Measurements from ENCODE around the gene KIRREL3.

Gene KIRREL3

DNA sequence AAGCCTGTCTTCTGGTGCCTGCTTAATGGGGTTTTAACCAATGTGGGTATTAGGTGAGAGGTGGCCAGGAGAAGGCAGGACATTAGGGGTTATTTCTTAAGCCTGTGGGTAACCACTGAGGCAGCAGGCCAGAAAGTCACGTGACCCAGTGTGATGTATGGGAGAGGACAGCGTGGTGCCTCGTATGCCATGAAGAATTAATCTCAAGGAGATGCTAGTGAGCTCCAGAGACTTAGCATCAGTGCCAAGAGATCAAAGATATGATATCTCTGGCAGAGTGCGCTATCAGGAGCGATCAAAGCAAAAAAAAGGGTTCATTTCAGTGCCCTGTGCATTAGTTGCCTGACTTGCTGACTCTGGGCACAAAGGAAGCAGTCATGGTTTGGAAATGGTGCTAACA, 275.5 kb downstream of the KIRREL3 start:
- TF ChIP-seq, protein P1, sequence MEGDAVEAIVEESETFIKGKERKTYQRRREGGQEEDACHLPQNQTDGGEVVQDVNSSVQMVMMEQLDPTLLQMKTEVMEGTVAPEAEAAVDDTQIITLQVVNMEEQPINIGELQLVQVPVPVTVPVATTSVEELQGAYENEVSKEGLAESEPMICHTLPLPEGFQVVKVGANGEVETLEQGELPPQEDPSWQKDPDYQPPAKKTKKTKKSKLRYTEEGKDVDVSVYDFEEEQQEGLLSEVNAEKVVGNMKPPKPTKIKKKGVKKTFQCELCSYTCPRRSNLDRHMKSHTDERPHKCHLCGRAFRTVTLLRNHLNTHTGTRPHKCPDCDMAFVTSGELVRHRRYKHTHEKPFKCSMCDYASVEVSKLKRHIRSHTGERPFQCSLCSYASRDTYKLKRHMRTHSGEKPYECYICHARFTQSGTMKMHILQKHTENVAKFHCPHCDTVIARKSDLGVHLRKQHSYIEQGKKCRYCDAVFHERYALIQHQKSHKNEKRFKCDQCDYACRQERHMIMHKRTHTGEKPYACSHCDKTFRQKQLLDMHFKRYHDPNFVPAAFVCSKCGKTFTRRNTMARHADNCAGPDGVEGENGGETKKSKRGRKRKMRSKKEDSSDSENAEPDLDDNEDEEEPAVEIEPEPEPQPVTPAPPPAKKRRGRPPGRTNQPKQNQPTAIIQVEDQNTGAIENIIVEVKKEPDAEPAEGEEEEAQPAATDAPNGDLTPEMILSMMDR (IDR thresholded peaks at IDR 0.05): no peak
- Histone ChIP-seq H3K4me3 (ENCODE audit: low read depth in 1 of 2, low read length in 1 of 2) (no peak overlapping the region), H3K27me3 (no peaks in the 10 kb centered on the region), H3K36me3 (no peaks in the 10 kb centered on the region), H3K9me3 (no peaks in the 10 kb centered on the region), H3K4me1 (ENCODE audit: control insufficient read depth in 1 of 2, insufficient read depth in 1 of 2, low read depth in 1 of 2, low read length in 1 of 2) (no peaks in the 10 kb centered on the region), H3K27ac (no peak overlapping the region)

- Histone ChIP-seq H3K27me3 (no peaks in the 10 kb centered on the region), H3K36me3 (no peaks in the 10 kb centered on the region), H3K9me3 (no peaks in the 10 kb centered on the region), H3K27ac (no peak overlapping the region), H3K4me3 (ENCODE audit: low read depth in 1 of 2, low read length in 1 of 2) (no peak overlapping the region), H3K4me1 (ENCODE audit: control insufficient read depth in 1 of 2, insufficient read depth in 1 of 2, low read depth in 1 of 2, low read length in 1 of 2) (no peaks in the 10 kb centered on the region)
- TF ChIP-seq, protein P1 (IDR thresholded peaks at IDR 0.05): no peak
These were observed 276.9 kb downstream of the KIRREL3 start for GRCh38 chr11:126723665-126724045.

GRCh38 chr11:126722956-126723664, 277.5 kb downstream of the KIRREL3 start:
- Histone ChIP-seq H3K27ac (no peak overlapping the region), H3K9me3 (no peaks in the 10 kb centered on the region), H3K4me3 (ENCODE audit: low read depth in 1 of 2, low read length in 1 of 2) (no peak overlapping the region), H3K27me3 (peaks cover 3% of the 10 kb centered on the region), H3K4me1 (ENCODE audit: control insufficient read depth in 1 of 2, insufficient read depth in 1 of 2, low read depth in 1 of 2, low read length in 1 of 2) (no peaks in the 10 kb centered on the region), H3K36me3 (no peaks in the 10 kb centered on the region)
- TF ChIP-seq, protein P1 (IDR thresholded peaks at IDR 0.05): no peak

DNA sequence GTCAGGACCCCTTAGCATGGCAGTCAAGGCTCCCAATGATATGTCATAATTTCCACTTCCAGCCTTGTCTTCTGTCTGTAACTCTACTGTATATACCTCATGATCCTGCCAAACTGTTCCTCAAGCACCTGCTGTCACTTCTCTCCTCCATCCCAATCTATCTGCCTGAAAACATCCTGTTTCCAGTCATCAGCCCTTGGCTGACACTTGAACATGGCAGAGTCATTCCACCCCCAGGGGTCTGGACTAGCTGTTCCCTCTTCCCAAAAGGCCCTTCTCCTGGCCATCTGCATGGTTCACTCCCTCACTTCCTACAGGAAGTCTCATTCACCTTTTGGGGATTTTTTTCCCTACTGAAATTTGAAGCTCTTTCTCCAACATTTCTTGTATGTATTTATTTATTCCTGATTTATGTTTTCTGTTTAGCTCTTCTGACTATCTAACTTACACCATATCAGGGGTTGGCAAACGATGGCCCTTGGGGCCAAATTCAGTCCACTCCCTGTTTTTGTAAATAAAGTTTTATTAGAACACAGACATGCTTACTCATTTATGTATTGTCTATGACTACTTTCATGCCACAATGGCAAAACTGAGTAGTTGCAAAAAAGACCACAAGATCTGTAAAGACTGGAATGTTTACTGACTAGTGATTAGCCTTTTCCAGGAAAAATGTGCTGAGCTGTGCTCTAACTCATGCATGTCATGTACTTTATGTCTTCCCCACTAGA, 278.4 kb downstream of the KIRREL3 start:
- H3K9me3 ChIP-seq: no peaks in the 10 kb centered on the region
- H3K27ac ChIP-seq: no peak overlapping the region
- peaks cover 4% of the 10 kb centered on the region for H3K27me3 ChIP-seq
- H3K36me3 ChIP-seq: no peaks in the 10 kb centered on the region
- TF ChIP-seq, protein P1 (IDR thresholded peaks at IDR 0.05): no peak
- H3K4me3 ChIP-seq (ENCODE audit: low read depth in 1 of 2, low read length in 1 of 2): no peak overlapping the region
- H3K4me1 ChIP-seq (ENCODE audit: control insufficient read depth in 1 of 2, insufficient read depth in 1 of 2, low read depth in 1 of 2, low read length in 1 of 2): no peaks in the 10 kb centered on the region

- no peak overlapping the region for H3K27ac ChIP-seq
- H3K4me1 ChIP-seq (ENCODE audit: control insufficient read depth in 1 of 2, insufficient read depth in 1 of 2, low read depth in 1 of 2, low read length in 1 of 2): no peaks in the 10 kb centered on the region
- no peak overlapping the region for H3K4me3 ChIP-seq (ENCODE audit: low read depth in 1 of 2, low read length in 1 of 2)
- no peaks in the 10 kb centered on the region for H3K36me3 ChIP-seq
- TF ChIP-seq, protein P1 (IDR thresholded peaks at IDR 0.05): no peak
- H3K9me3 ChIP-seq: no peaks in the 10 kb centered on the region
- H3K27me3 ChIP-seq: peaks cover 4% of the 10 kb centered on the region
These were observed 279.9 kb downstream of the KIRREL3 start for GRCh38 chr11:126720539-126721235.

Measured in neutrophil (primary cell).